ENCODE results near the gene PIK3C2B.

The PIK3C2B gene

GRCh38 chr1:204459706-204460105, 34.9 kb downstream of the PIK3C2B start:
- DNase-seq (ENCODE audit: low read depth in 2 of 2) = no peak

GRCh38 chr1:204457666-204458065, 36.9 kb downstream of the PIK3C2B start:
- DNase-seq (ENCODE audit: low read depth in 2 of 2) = no peak

- DNase-seq (ENCODE audit: low read depth in 2 of 2) = no peak
Measured at GRCh38 chr1:204456826-204457442, 37.7 kb downstream of the PIK3C2B start.

GRCh38 chr1:204455831-204456145, 38.8 kb downstream of the PIK3C2B start:
- no peak for DNase-seq (ENCODE audit: low read depth in 2 of 2)

- DNase-seq (ENCODE audit: low read depth in 2 of 2) = no peak
Measured at GRCh38 chr1:204455063-204455830, 39.4 kb downstream of the PIK3C2B start.

GRCh38 chr1:204454476-204454875, 40.1 kb downstream of the PIK3C2B start:
- no peak for DNase-seq (ENCODE audit: low read depth in 2 of 2)

GRCh38 chr1:204453141-204453772, 41.3 kb downstream of the PIK3C2B start:
- peak; percentile 55 to 71 for DNase-seq (ENCODE audit: low read depth in 2 of 2)

- no peak for DNase-seq (ENCODE audit: low read depth in 2 of 2)
Measured at GRCh38 chr1:204451352-204452124, 43.1 kb downstream of the PIK3C2B start.

GRCh38 chr1:204450461-204451257, 43.9 kb downstream of the PIK3C2B start:
- DNase-seq (ENCODE audit: low read depth in 2 of 2) = no peak

GRCh38 chr1:204449678-204450280, 44.8 kb downstream of the PIK3C2B start:
- DNase-seq (ENCODE audit: low read depth in 2 of 2) = no peak

GRCh38 chr1:204448991-204449677, 45.5 kb downstream of the PIK3C2B start:
- DNase-seq (ENCODE audit: low read depth in 2 of 2) = no peak

- no peak for DNase-seq (ENCODE audit: low read depth in 2 of 2)
Measured at GRCh38 chr1:204448344-204448964, 46.2 kb downstream of the PIK3C2B start.

GRCh38 chr1:204447736-204448135, 46.9 kb downstream of the PIK3C2B start:
- DNase-seq (ENCODE audit: low read depth in 2 of 2) = no peak

- no peak for DNase-seq (ENCODE audit: low read depth in 2 of 2)
Measured at GRCh38 chr1:204447190-204447589, 47.4 kb downstream of the PIK3C2B start.

- peak; percentile 63 to 69 for DNase-seq (ENCODE audit: low read depth in 2 of 2)
Measured at GRCh38 chr1:204446413-204447111, 48.0 kb downstream of the PIK3C2B start.

GRCh38 chr1:204445860-204446412, 48.7 kb downstream of the PIK3C2B start:
- DNase-seq (ENCODE audit: low read depth in 2 of 2) = peak in 1 of 2 donors; percentile 38
